T-helper 17 cell (primary cell): ENCODE measurements around the gene LRIG2. TPM values are rescaled to one million over a fixed set of nuclear protein-coding genes. Genes with fewer than 3 reads are reported as not detected.

Experiments used
- ATAC-seq: fragments of 150-1000 bp; cut with Tn5 transposase; 2 replicates; pipeline ENCODE4 v1.10.0; 2021; ENCODE audit warnings: mild to moderate bottlenecking, moderate library complexity
- DNase-seq, 3 donors: peaks; one replicate each; pipeline versions ENCODE4 v3.0.0 to v3.0.0-alpha.2; 2020 to 2021
- H3K9me3 ChIP-seq: one replicate; pipeline ENCODE4 v1.7.0; 2013; ENCODE audit warnings: low read length, mild to moderate bottlenecking; ENCODE audit not compliant: control insufficient read depth, poor library complexity, severe bottlenecking
- H3K27ac Mint-ChIP-seq: one replicate; pipeline ENCODE4 v1.8.0; 2022; ENCODE audit warnings: mild to moderate bottlenecking, moderate library complexity, mixed read lengths
- H3K27me3 Mint-ChIP-seq: one replicate; pipeline ENCODE4 v1.8.0; 2022; ENCODE audit warnings: mixed read lengths
- H3K36me3 Mint-ChIP-seq: one replicate; pipeline ENCODE4 v1.8.0; 2022; ENCODE audit warnings: low read depth, mixed read lengths
- H3K4me1 Mint-ChIP-seq: one replicate; pipeline ENCODE4 v1.8.0; 2022; ENCODE audit warnings: mild to moderate bottlenecking, mixed read lengths
- H3K4me3 Mint-ChIP-seq: one replicate; pipeline ENCODE4 v1.8.0; 2022; ENCODE audit warnings: mild to moderate bottlenecking, moderate library complexity, mixed read lengths
- total RNA-seq, 4 donors: library from RNA in 2 of 4; stranded (reverse) in 2 of 4; gene quantifications; one replicate each; pipeline ENCODE4 v1.2.3 and lab custom pipeline; 2022 to 2026

Gene LRIG2
- total RNA-seq, 2 donors from 2014 or later: 20.2 to 23.1 TPM

DNA sequence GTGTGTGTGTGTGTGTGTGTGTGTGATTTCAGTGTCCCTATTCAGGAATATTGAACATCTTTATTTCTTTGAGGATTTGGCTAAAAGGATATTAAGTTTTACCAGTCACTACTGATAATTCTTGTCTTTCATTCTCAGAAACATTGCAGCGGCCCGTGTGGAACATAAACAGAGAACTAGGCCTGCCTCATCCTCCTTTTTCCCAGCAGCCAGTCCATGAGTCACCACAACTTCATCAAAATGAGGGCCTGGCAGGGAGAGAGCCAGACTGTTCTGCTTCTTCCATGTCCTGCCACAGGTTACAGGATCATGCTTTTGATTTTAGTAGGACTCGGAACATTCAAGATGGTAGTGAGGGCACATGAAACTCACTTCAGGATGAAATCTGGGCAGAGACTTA lies 50.7 kb downstream of the LRIG2 start:
- no peak overlapping the region for H3K27ac Mint-ChIP-seq
- H3K36me3 Mint-ChIP-seq: peaks cover 9% of the 10 kb centered on the region

GRCh38 chr1:113124366-113124765 lies 51.4 kb downstream of the LRIG2 start:
- Mint-ChIP-seq H3K27ac (no peak overlapping the region), H3K4me3 (no peak overlapping the region), H3K4me1 (peaks cover 7% of the 10 kb centered on the region), H3K27me3 (no peaks in the 10 kb centered on the region), H3K36me3 (peaks cover 8% of the 10 kb centered on the region)
- H3K9me3 ChIP-seq: no peaks in the 10 kb centered on the region
- DNase-seq (no peak), ATAC-seq (no peak)

More for the DNA sequence above, 50.7 kb downstream of the LRIG2 start:
- no peaks in the 10 kb centered on the region for H3K9me3 ChIP-seq
- peaks cover 7% of the 10 kb centered on the region for H3K4me1 Mint-ChIP-seq
- H3K4me3 Mint-ChIP-seq: no peak overlapping the region
- ATAC-seq: no peak
- DNase-seq: no peak
- no peaks in the 10 kb centered on the region for H3K27me3 Mint-ChIP-seq

DNA sequence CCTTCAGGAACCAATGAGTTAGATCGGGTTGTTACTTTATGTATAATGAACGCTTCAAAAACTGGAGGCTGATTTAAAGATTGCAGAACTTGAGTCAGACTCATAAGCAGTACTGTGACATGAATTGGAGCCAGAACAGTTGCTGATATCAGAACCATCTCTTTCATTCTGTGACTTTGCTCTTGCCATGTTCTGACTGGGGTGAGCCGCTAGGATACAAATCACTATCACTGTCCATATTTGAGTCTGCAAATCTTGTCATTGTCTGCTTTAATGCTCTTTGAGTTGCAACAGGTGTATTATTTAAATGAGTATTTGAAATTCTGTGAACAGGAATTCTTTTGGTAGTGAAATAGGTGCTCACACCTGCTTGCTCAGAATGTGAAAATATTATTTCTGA lies 52.5 kb downstream of the LRIG2 start:
- Mint-ChIP-seq H3K4me3 (no peak overlapping the region), H3K4me1 (peaks cover 10% of the 10 kb centered on the region), H3K27me3 (no peaks in the 10 kb centered on the region), H3K36me3 (peaks cover 7% of the 10 kb centered on the region), H3K27ac (no peak overlapping the region)
- DNase-seq (no peak), ATAC-seq (no peak)
- no peaks in the 10 kb centered on the region for H3K9me3 ChIP-seq

DNA sequence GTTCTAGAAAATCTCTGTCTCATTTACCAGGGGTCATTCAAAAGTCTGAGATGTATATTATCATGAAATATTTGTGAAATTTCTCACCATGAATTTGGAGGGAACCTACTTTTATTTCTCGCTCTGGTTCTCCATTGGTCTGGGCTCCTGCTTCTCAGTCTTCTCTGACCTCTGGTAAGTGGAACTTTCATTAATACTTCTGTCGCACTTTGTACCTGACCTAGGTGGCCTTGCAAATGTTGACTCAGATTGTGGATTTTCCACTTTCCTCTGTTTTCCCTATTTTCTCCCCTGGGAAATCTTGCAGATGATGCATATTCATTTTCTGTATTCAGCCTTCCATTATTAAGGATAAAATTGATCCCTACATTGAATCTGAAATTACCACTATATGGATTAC lies 53.2 kb downstream of the LRIG2 start:
- DNase-seq (no peak), ATAC-seq (no peak)
- peaks cover 7% of the 10 kb centered on the region for H3K36me3 Mint-ChIP-seq

DNA sequence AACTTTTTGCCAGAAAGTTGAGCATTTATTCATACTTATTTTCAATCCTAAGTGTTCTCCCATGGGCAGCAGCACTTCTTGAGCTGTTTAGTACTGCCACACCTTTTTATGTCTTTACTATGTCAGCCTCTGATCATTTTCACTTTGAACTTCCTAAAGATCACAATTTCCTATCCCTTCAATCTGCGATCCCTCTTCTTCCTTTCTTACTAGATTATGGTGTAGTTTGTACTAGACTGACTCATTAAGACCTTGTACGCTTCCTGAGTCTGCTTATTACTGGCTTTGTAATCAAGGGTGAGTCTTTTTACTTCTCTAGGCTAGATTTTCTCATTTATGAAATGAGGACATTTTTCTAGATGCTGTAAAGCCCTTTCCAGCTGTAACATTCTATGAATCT lies 55.1 kb downstream of the LRIG2 start:
- no peak for ATAC-seq
- Mint-ChIP-seq H3K27me3 (no peaks in the 10 kb centered on the region), H3K27ac (no peak overlapping the region), H3K4me1 (peaks cover 21% of the 10 kb centered on the region), H3K4me3 (no peak overlapping the region), H3K36me3 (peaks cover 7% of the 10 kb centered on the region)
- DNase-seq: no peak
- no peaks in the 10 kb centered on the region for H3K9me3 ChIP-seq

More for the DNA sequence above, 53.2 kb downstream of the LRIG2 start:
- Mint-ChIP-seq H3K27me3 (no peaks in the 10 kb centered on the region), H3K4me1 (peaks cover 10% of the 10 kb centered on the region), H3K4me3 (no peak overlapping the region), H3K27ac (peak overlapping the region; percentile 6)
- H3K9me3 ChIP-seq: no peaks in the 10 kb centered on the region

- Mint-ChIP-seq H3K27ac (peak overlapping the region; percentile 6), H3K4me1 (peaks cover 22% of the 10 kb centered on the region), H3K4me3 (no peak overlapping the region), H3K36me3 (peaks cover 4% of the 10 kb centered on the region), H3K27me3 (no peaks in the 10 kb centered on the region)
- DNase-seq (no peak), ATAC-seq (no peak)
- no peaks in the 10 kb centered on the region for H3K9me3 ChIP-seq
Observed at GRCh38 chr1:113129529-113130185, 56.7 kb downstream of the LRIG2 start.

GRCh38 chr1:113133038-113133437 lies 60.0 kb downstream of the LRIG2 start:
- Mint-ChIP-seq H3K4me1 (peaks cover 17% of the 10 kb centered on the region), H3K27ac (peak overlapping the region; percentile 72), H3K4me3 (no peak overlapping the region), H3K36me3 (no peaks in the 10 kb centered on the region), H3K27me3 (no peaks in the 10 kb centered on the region)
- no peaks in the 10 kb centered on the region for H3K9me3 ChIP-seq
- DNase-seq (no peak), ATAC-seq (peak; percentile 42)

DNA sequence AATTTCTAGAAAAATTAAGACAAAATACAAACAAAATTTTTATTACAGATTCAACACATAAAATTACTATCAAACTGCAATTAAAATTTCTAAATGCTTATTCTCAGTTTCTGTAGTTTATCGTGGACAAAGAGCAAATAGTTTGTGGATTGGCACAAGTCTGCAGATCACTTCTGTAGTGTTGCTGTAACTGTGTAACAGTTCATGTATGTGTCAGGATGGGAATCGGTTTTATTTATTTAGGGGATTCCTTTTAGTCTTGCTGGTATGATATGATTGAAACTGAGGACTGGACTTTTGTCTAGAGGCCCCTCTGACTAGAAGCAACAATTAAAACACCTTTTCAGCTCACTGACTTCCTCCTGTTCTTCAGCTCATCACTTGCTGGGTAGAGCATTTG lies 60.8 kb downstream of the LRIG2 start:
- no peaks in the 10 kb centered on the region for H3K9me3 ChIP-seq
- Mint-ChIP-seq H3K27me3 (no peaks in the 10 kb centered on the region), H3K27ac (no peak overlapping the region), H3K36me3 (no peaks in the 10 kb centered on the region), H3K4me3 (no peak overlapping the region), H3K4me1 (peaks cover 15% of the 10 kb centered on the region)
- ATAC-seq (no peak), DNase-seq (no peak)

DNA sequence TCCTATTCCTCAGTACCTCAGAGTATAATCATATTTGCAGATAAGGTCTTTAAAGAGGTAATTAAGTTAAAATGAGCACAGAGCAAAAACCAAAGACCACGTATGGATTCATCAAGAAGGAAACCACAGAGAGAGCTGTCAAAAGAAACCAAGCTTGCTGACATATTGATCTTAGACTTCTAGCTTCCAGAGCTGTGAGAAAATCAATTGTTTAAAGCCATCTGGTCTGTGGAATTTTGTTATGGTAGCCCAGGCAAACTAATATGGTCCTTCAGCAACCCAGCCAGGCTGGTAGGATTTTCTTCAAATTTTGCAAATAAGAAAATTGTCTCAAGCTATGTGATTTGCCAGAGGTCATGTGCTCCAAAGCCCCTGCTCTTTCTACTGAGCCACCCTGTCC lies 62.5 kb downstream of the LRIG2 start:
- Mint-ChIP-seq H3K4me1 (peaks cover 13% of the 10 kb centered on the region), H3K27ac (no peak overlapping the region)

GRCh38 chr1:113136476-113136875 lies 63.5 kb downstream of the LRIG2 start:
- no peaks in the 10 kb centered on the region for H3K9me3 ChIP-seq
- no peaks in the 10 kb centered on the region for H3K36me3 Mint-ChIP-seq
- peaks cover 20% of the 10 kb centered on the region for H3K4me1 Mint-ChIP-seq
- DNase-seq (no peak), ATAC-seq (no peak)
- H3K27me3 Mint-ChIP-seq: no peaks in the 10 kb centered on the region
- H3K27ac Mint-ChIP-seq: no peak overlapping the region
- no peak overlapping the region for H3K4me3 Mint-ChIP-seq

More for the DNA sequence above, 62.5 kb downstream of the LRIG2 start:
- Mint-ChIP-seq H3K27me3 (no peaks in the 10 kb centered on the region), H3K36me3 (no peaks in the 10 kb centered on the region), H3K4me3 (no peak overlapping the region)
- no peaks in the 10 kb centered on the region for H3K9me3 ChIP-seq
- no peak for ATAC-seq
- no peak for DNase-seq

DNA sequence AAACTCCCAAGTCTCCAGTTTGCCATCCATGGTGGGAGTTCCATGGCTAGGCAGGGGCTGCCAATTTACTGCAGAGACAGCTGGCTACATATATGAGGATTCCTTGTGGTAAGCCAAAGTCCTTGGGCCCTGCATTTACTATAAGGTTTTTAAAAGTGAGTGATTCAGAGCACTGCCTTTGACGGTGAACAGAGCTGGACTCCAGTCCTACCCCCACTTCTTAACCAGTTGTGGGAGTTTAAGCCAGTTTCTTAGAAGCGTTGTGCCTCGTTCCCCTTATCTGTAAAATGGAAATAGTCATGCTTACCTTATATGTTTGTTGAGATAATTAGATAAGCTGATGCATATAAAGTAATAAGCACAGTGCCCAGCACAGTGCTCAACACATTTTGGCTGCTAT lies 64.6 kb downstream of the LRIG2 start:
- ATAC-seq (no peak), DNase-seq (no peak)
- H3K4me1 Mint-ChIP-seq: peaks cover 17% of the 10 kb centered on the region
- H3K27ac Mint-ChIP-seq: no peak overlapping the region
- no peaks in the 10 kb centered on the region for H3K27me3 Mint-ChIP-seq
- H3K9me3 ChIP-seq: no peaks in the 10 kb centered on the region
- H3K4me3 Mint-ChIP-seq: no peak overlapping the region
- no peaks in the 10 kb centered on the region for H3K36me3 Mint-ChIP-seq

DNA sequence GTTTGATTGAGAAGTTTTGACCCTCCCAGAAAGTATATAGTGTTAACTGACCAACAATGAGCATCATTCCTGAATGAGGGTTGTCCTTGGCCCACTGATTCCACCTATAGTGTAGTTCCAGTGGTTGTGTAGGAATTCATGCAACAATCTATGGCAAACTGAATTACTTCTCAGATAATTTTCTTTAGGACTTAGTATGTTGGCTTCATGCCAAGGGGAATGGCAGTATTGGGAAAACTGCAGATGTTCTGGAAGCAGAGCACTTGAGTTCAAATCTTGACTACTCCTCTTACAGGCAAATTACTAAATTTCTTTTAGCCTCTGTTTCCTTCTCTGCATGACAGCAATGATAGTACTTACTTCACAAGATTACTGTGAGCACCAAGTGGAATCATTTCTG lies 65.8 kb downstream of the LRIG2 start:
- H3K27ac Mint-ChIP-seq: no peak overlapping the region
- no peak for DNase-seq
- no peak for ATAC-seq
- H3K4me1 Mint-ChIP-seq: peaks cover 22% of the 10 kb centered on the region
- no peaks in the 10 kb centered on the region for H3K9me3 ChIP-seq
- no peak overlapping the region for H3K4me3 Mint-ChIP-seq
- no peaks in the 10 kb centered on the region for H3K36me3 Mint-ChIP-seq
- no peaks in the 10 kb centered on the region for H3K27me3 Mint-ChIP-seq

- H3K36me3 Mint-ChIP-seq: no peaks in the 10 kb centered on the region
- H3K4me3 Mint-ChIP-seq: no peak overlapping the region
- DNase-seq (no peak), ATAC-seq (no peak)
- no peaks in the 10 kb centered on the region for H3K27me3 Mint-ChIP-seq
- H3K9me3 ChIP-seq: no peaks in the 10 kb centered on the region
- H3K4me1 Mint-ChIP-seq: peaks cover 27% of the 10 kb centered on the region
- no peak overlapping the region for H3K27ac Mint-ChIP-seq
Observed at GRCh38 chr1:113140176-113140575, 67.2 kb downstream of the LRIG2 start.
